Measurements from ENCODE around the gene EML1.

DNA sequence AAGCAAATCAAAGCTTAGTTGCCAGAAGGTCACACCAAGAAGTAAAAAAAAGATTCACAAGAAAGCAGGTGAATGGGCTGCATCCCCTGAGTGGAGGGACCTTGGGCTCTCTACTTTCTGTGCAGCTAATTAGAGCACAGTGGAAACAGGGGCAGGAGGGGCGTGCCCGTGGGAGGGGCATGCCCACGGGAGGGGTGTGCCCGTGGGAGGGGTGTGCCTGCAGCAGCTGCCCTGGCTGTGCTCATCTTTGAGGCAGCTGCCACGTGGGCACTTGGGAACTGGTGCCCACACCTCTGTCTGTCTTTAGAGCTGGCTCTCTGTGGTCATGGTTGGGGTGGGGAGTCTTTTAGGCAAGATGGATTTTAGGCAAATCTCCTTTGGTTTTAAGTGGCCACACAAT lies 60.0 kb downstream of the EML1 start:
- no peak for TF ChIP-seq CTCF (IDR thresholded peaks at IDR 0.05)
- no peak for TF ChIP-seq POLR2A (IDR thresholded peaks at IDR 0.05)

Measured in right lobe of liver (tissue), 4 donors.